Breast epithelium (tissue), 4 donors: ENCODE data around the gene PHLPP2. TPM values are rescaled to one million over a fixed set of nuclear protein-coding genes. Genes with fewer than 3 reads are reported as not detected.

Source experiments
- DNase-seq, 2 donors: peaks; one replicate each; pipeline ENCODE4 v3.0.0-alpha.2; 2019; ENCODE audit warnings: low spot score in 2 of 2
- H3K27ac ChIP-seq, 2 donors: fragments of 200-600 bp; sonication (generic) in 1 of 2; one replicate each; pipeline ENCODE4 v1.5.1; 2016 to 2019; ENCODE audit warnings: mild to moderate bottlenecking in 1 of 2
- H3K27me3 ChIP-seq, 2 donors: fragments of 200-600 bp; sonication (generic) in 1 of 2; one replicate each; pipeline versions ENCODE4 v1.5.1 to v1.6.0; 2017 to 2019; ENCODE audit warnings: control low read depth in 1 of 2, mild to moderate bottlenecking in 1 of 2
- H3K36me3 ChIP-seq: fragments of 200-600 bp; one replicate; pipeline ENCODE4 v1.5.1; 2019
- H3K4me1 ChIP-seq, 2 donors: fragments of 200-600 bp; sonication (generic); one replicate each; pipeline ENCODE4 v1.5.1; 2016 to 2019; ENCODE audit warnings: control low read depth in 1 of 2
- H3K4me3 ChIP-seq, 3 donors: fragments of 200-600 bp; sonication (generic); 1 replicate in 2 of 3; 2 replicates in 1 of 3; pipeline ENCODE4 v1.5.1; 2016 to 2019; ENCODE audit warnings: mild to moderate bottlenecking in 3 of 3, moderate library complexity in 2 of 3
- H3K9me3 ChIP-seq, 2 donors: fragments of 200-600 bp; sonication (generic) in 1 of 2; one replicate each; pipeline ENCODE4 v1.5.1; 2016 to 2019; ENCODE audit warnings: control low read depth in 1 of 2
- CTCF ChIP-seq, 3 donors: fragments of 450-650 bp; IDR thresholded peaks; one replicate each; pipeline ENCODE4 v1.5.1; 2016 to 2017; ENCODE audit warnings: antibody characterized with exemption in 3 of 3, mild to moderate bottlenecking in 3 of 3, moderate library complexity in 3 of 3
- POLR2A ChIP-seq: fragments of 450-650 bp; IDR thresholded peaks from one replicate; pipeline ENCODE4 v1.6.1; 2016; ENCODE audit warnings: antibody characterized with exemption, mild to moderate bottlenecking, moderate library complexity
- POLR2AphosphoS5 ChIP-seq, 3 donors: sonication (generic); formaldehyde crosslinking; IDR thresholded peaks; one replicate each; pipeline ENCODE4 v1.6.1; 2017; ENCODE audit warnings: antibody characterized with exemption in 3 of 3
- intact Hi-C: fragments of 100-400 bp; cut with DNase I; formaldehyde crosslinking; loops from one replicate; pipeline ENCODE4 v1.15.1; 2023; ENCODE audit warnings: low total_unique reads
- total RNA-seq, 3 donors: library from RNA; depleted of rRNA; stranded (reverse); fragments of >200 nt; gene quantifications; one replicate each; pipeline ENCODE4 v1.1.0, GENCODE V29; 2016

PHLPP2 gene
- total RNA-seq, 3 donors from 2014 or later, result 12.5 to 16.1 (median 15.5) TPM

GRCh38 chr16:71630808-71631207 is 93.7 kb downstream of the PHLPP2 start:
- no peaks in the 10 kb centered on the region for H3K4me1 ChIP-seq
- TF ChIP-seq POLR2A, result no peak
- DNase-seq, result no peak
- no peak overlapping the region for H3K4me3 ChIP-seq
- no peak overlapping the region for H3K27ac ChIP-seq
- H3K9me3 ChIP-seq, result no peaks in the 10 kb centered on the region
- peaks cover 0 to 4% of the 10 kb centered on the region in 2 donors for H3K27me3 ChIP-seq
- no peaks in the 10 kb centered on the region for H3K36me3 ChIP-seq
- intact Hi-C loops, result no loop called here

GRCh38 chr16:71629278-71630016 is 95.1 kb downstream of the PHLPP2 start:
- TF ChIP-seq CTCF (IDR thresholded peaks at IDR 0.05) (no peak), POLR2A (no peak), POLR2AphosphoS5 (IDR thresholded peaks at IDR 0.05) (no peak)
- H3K27me3 ChIP-seq, result peaks cover 0 to 4% of the 10 kb centered on the region in 2 donors

GRCh38 chr16:71628810-71629209 is 95.7 kb downstream of the PHLPP2 start:
- intact Hi-C loops, result no loop called here
- TF ChIP-seq POLR2A (no peak), CTCF (IDR thresholded peaks at IDR 0.05) (no peak)
- no peaks in the 10 kb centered on the region for H3K36me3 ChIP-seq
- H3K27ac ChIP-seq, result no peak overlapping the region
- no peaks in the 10 kb centered on the region for H3K4me1 ChIP-seq
- peak in 1 of 2 donors; percentile 20 for DNase-seq
- no peak overlapping the region for H3K4me3 ChIP-seq
- no peaks in the 10 kb centered on the region for H3K9me3 ChIP-seq
- peaks cover 0 to 4% of the 10 kb centered on the region in 2 donors for H3K27me3 ChIP-seq

More at GRCh38 chr16:71629278-71630016, 95.1 kb downstream of the PHLPP2 start:
- no peak overlapping the region for H3K4me3 ChIP-seq
- H3K9me3 ChIP-seq, result no peaks in the 10 kb centered on the region
- no peak overlapping the region for H3K27ac ChIP-seq
- no peaks in the 10 kb centered on the region for H3K4me1 ChIP-seq
- intact Hi-C loops, result no loop called here
- no peaks in the 10 kb centered on the region for H3K36me3 ChIP-seq
- DNase-seq, result no peak

GRCh38 chr16:71627731-71628181 is 96.7 kb downstream of the PHLPP2 start:
- Histone ChIP-seq H3K9me3 (no peaks in the 10 kb centered on the region), H3K27ac (no peak overlapping the region), H3K27me3 (peaks cover 0 to 4% of the 10 kb centered on the region in 2 donors), H3K4me3 (peak overlapping the region in 1 of 3 donors; percentile 80), H3K4me1 (no peaks in the 10 kb centered on the region), H3K36me3 (no peaks in the 10 kb centered on the region)
- TF ChIP-seq CTCF (IDR thresholded peaks at IDR 0.05) (no peak), POLR2AphosphoS5 (IDR thresholded peaks at IDR 0.05) (no peak), POLR2A (no peak)
- intact Hi-C loops, result no loop called here
- DNase-seq, result no peak

- no peak for DNase-seq
- Histone ChIP-seq H3K36me3 (no peaks in the 10 kb centered on the region), H3K27me3 (peaks cover 0 to 4% of the 10 kb centered on the region in 2 donors), H3K27ac (peak overlapping the region; percentile 64 to 77), H3K4me1 (no peaks in the 10 kb centered on the region), H3K9me3 (no peaks in the 10 kb centered on the region), H3K4me3 (peak overlapping the region; percentile 21 to 80 (median 75))
- TF ChIP-seq POLR2A, result no peak
- intact Hi-C loops, result no loop called here
Measured at GRCh38 chr16:71626858-71627213, 97.7 kb downstream of the PHLPP2 start.

- intact Hi-C loops, result no loop called here
- H3K9me3 ChIP-seq, result no peaks in the 10 kb centered on the region
- TF ChIP-seq CTCF (IDR thresholded peaks at IDR 0.05) (no peak), POLR2A (no peak), POLR2AphosphoS5 (IDR thresholded peaks at IDR 0.05) (peak in 1 of 3 donors; percentile 37)
- no peaks in the 10 kb centered on the region for H3K4me1 ChIP-seq
- DNase-seq, result peak; percentile 78 to 92
- H3K27ac ChIP-seq, result peak within 1 kb of the TSS; percentile 64 to 77
- peaks cover 0 to 4% of the 10 kb centered on the region in 2 donors for H3K27me3 ChIP-seq
- no peaks in the 10 kb centered on the region for H3K36me3 ChIP-seq
- H3K4me3 ChIP-seq, result peak within 1 kb of the TSS; percentile 21 to 80 (median 75)
Measured at GRCh38 chr16:71626018-71626857, 98.3 kb downstream of the PHLPP2 start, which contains the start of gene MARVELD3. Gene MARVELD3, plus strand, starts transcription at chr16:71626184. Its CDS starts 46 bp downstream, at chr16:71626230.
